ENCODE measurements around the gene INS.

- TF ChIP-seq MAFK (IDR thresholded peaks at IDR 0.05; ENCODE audit: low read depth, low read length) = no peak
- TF ChIP-seq POLR2A (IDR thresholded peaks at IDR 0.05; ENCODE audit: control extremely low read depth in 1 of 2, low read depth in 2 of 2, low read length in 2 of 2) = no peak
- TF ChIP-seq JUN (IDR thresholded peaks at IDR 0.05; ENCODE audit: low read depth, low read length) = no peak
- no peak for TF ChIP-seq CHD2 (IDR thresholded peaks at IDR 0.05; ENCODE audit: low read length)
- no peak for TF ChIP-seq CEBPB (IDR thresholded peaks at IDR 0.05; ENCODE audit: low read depth, low read length)
- peak in 2 of 3 experiments; percentile 73 to 77; a peak in 3 of 4 replicates for TF ChIP-seq CTCF (IDR thresholded peaks at IDR 0.05; ENCODE audit: control extremely low read depth in 1 of 3, insufficient read depth in 1 of 3, low read depth in 1 of 3, low read length in 3 of 3)
- TF ChIP-seq ATF3 (IDR thresholded peaks at IDR 0.05; ENCODE audit: insufficient read depth, low read depth, low read length) = no peak
These were observed 10.9 kb downstream of the INS start for GRCh38 chr11:2149864-2150847.

All from H1 (cell line).